ENCODE data around the gene PRKCE. TPM values are rescaled to one million over a fixed set of nuclear protein-coding genes. Genes with fewer than 3 reads are reported as not detected.
A peak's percentile ranks its signal among the peaks of the same experiment; 100 is the strongest.

Gene PRKCE
- total and polyA plus RNA-seq, 7 donors: 3.0 to 21.9 (median 15.8) TPM

GRCh38 chr2:46158661-46159060 is 507.2 kb downstream of the PRKCE start:
- no peak for DNase-seq
- H3K4me3 ChIP-seq: no peak overlapping the region
- no peaks in the 10 kb centered on the region for H3K9me3 ChIP-seq
- peaks cover 0 to 43% (median 37%) of the 10 kb centered on the region in 4 donors for H3K4me1 ChIP-seq
- TF ChIP-seq CTCF (IDR thresholded peaks at IDR 0.05): no peak
- no peak for TF ChIP-seq POLR2A (IDR thresholded peaks at IDR 0.05)
- no peak for TF ChIP-seq EP300 (IDR thresholded peaks at IDR 0.05)
- no peak for TF ChIP-seq POLR2AphosphoS5 (IDR thresholded peaks at IDR 0.05)
- intact Hi-C loops (cut with DNase I): no loop called here
- H3K36me3 ChIP-seq: peaks cover 0 to 16% (median 0%) of the 10 kb centered on the region in 4 donors
- 31 to 76% methylated on average over 4 of the region's 4 CpGs for WGBS, 2 donors
- no peaks in the 10 kb centered on the region for H3K27me3 ChIP-seq
- no peak overlapping the region for H3K27ac ChIP-seq

GRCh38 chr2:46160326-46160725 is 508.9 kb downstream of the PRKCE start:
- H3K4me3 ChIP-seq: no peak overlapping the region
- no peak for DNase-seq
- H3K9me3 ChIP-seq: no peaks in the 10 kb centered on the region
- TF ChIP-seq POLR2A (IDR thresholded peaks at IDR 0.05) (no peak), POLR2AphosphoS5 (IDR thresholded peaks at IDR 0.05) (no peak), EP300 (IDR thresholded peaks at IDR 0.05) (no peak), CTCF (IDR thresholded peaks at IDR 0.05) (no peak)
- H3K4me1 ChIP-seq: peaks cover 0 to 59% (median 54%) of the 10 kb centered on the region in 4 donors
- H3K27me3 ChIP-seq: no peaks in the 10 kb centered on the region
- H3K27ac ChIP-seq: no peak overlapping the region
- intact Hi-C loops (cut with DNase I): loop anchor here (5.0 kb wide), 1 partner anchor 63 kb away; no protein-coding TSS in a partner anchor
- WGBS, 2 donors: 84 to 89% methylated on average over 6 of the region's 6 CpGs
- peaks cover 0 to 16% (median 0%) of the 10 kb centered on the region in 4 donors for H3K36me3 ChIP-seq

- intact Hi-C loops (cut with DNase I): loop anchor here (5.0 kb wide), 1 partner anchor 64 kb away; no protein-coding TSS in a partner anchor
- Histone ChIP-seq H3K27me3 (no peaks in the 10 kb centered on the region), H3K27ac (peak overlapping the region in 2 of 4 donors; percentile 64 to 80), H3K4me3 (no peak overlapping the region), H3K4me1 (peaks cover 0 to 69% (median 57%) of the 10 kb centered on the region in 4 donors), H3K9me3 (no peaks in the 10 kb centered on the region), H3K36me3 (peaks cover 0 to 14% (median 0%) of the 10 kb centered on the region in 4 donors)
- 53 to 68% methylated on average over 4 of the region's 4 CpGs for WGBS, 2 donors
- TF ChIP-seq EP300 (IDR thresholded peaks at IDR 0.05): no peak
- no peak for TF ChIP-seq POLR2A (IDR thresholded peaks at IDR 0.05)
- TF ChIP-seq POLR2AphosphoS5 (IDR thresholded peaks at IDR 0.05): no peak
- TF ChIP-seq CTCF (IDR thresholded peaks at IDR 0.05): no peak
- DNase-seq: no peak
Observed at GRCh38 chr2:46161315-46161714, 509.8 kb downstream of the PRKCE start.

GRCh38 chr2:46161911-46162310 is 510.4 kb downstream of the PRKCE start:
- Histone ChIP-seq H3K9me3 (no peaks in the 10 kb centered on the region), H3K27ac (peak overlapping the region in 3 of 4 donors; percentile 64 to 80 (median 67)), H3K4me3 (no peak overlapping the region), H3K4me1 (peaks cover 0 to 71% (median 54%) of the 10 kb centered on the region in 4 donors), H3K27me3 (no peaks in the 10 kb centered on the region), H3K36me3 (peaks cover 0 to 10% (median 0%) of the 10 kb centered on the region in 4 donors)
- peak; percentile 48 for DNase-seq
- TF ChIP-seq CTCF (IDR thresholded peaks at IDR 0.05): no peak
- no peak for TF ChIP-seq POLR2AphosphoS5 (IDR thresholded peaks at IDR 0.05)
- no peak for TF ChIP-seq POLR2A (IDR thresholded peaks at IDR 0.05)
- TF ChIP-seq EP300 (IDR thresholded peaks at IDR 0.05): no peak
- intact Hi-C loops (cut with DNase I): loop anchor here (5.0 kb wide), 1 partner anchor 65 kb away; no protein-coding TSS in a partner anchor
- WGBS, 2 donors: 85 to 91% methylated on average over 3 of the region's 3 CpGs

All from sigmoid colon (tissue), 7 donors.